Tibial artery (tissue), 4 donors: Measurements from ENCODE around the gene TEAD4.

Experiments
- DNase-seq, 2 donors: peaks; one replicate each; pipeline ENCODE4 v3.0.0-alpha.2; 2019
- H3K27ac ChIP-seq, 2 donors: fragments of 200-600 bp; sonication (generic) in 1 of 2; 1 replicate in 1 of 2; 2 replicates in 1 of 2; pipeline ENCODE4 v1.5.1; 2018 to 2019; ENCODE audit warnings: mild to moderate bottlenecking in 1 of 2
- H3K27me3 ChIP-seq, 2 donors: fragments of 200-600 bp; sonication (generic) in 1 of 2; one replicate each; pipeline versions ENCODE4 v1.5.1 to v1.6.0; 2016 to 2019
- H3K36me3 ChIP-seq, 3 donors: fragments of 200-600 bp; sonication (generic) in 2 of 3; one replicate each; pipeline ENCODE4 v1.5.1; 2016 to 2019; ENCODE audit warnings: mild to moderate bottlenecking in 2 of 3
- H3K4me1 ChIP-seq, 4 donors: fragments of 200-600 bp; sonication (generic) in 2 of 4; 1 replicate in 3 of 4; 2 replicates in 1 of 4; pipeline ENCODE4 v1.5.1; 2016 to 2019
- H3K4me3 ChIP-seq, 2 donors: fragments of 200-600 bp; sonication (generic) in 1 of 2; 1 replicate in 1 of 2; 2 replicates in 1 of 2; pipeline ENCODE4 v1.5.1; 2018 to 2019; ENCODE audit warnings: mild to moderate bottlenecking in 2 of 2
- H3K9me3 ChIP-seq, 3 donors: fragments of 200-600 bp; sonication (generic) in 1 of 3; one replicate each; pipeline ENCODE4 v1.5.1; 2016 to 2019
- CTCF ChIP-seq, 2 experiments: fragments of 200-600 bp in 1 of 2; fragments of 450-650 bp in 1 of 2; IDR thresholded peaks; one replicate each; pipeline ENCODE4 v1.5.1; 2017 to 2019; ENCODE audit warnings: antibody characterized with exemption in 2 of 2, mild to moderate bottlenecking in 1 of 2, moderate library complexity in 1 of 2
- intact Hi-C: fragments of 100-400 bp; cut with DNase I; formaldehyde crosslinking; loops from one replicate; pipeline ENCODE4 v1.15.0; 2023; ENCODE audit warnings: low total_unique reads

The TEAD4 gene

GRCh38 chr12:2979806-2980205 lies 20.6 kb downstream of the TEAD4 start:
- Histone ChIP-seq H3K27me3 (no peaks in the 10 kb centered on the region), H3K4me3 (no peak overlapping the region), H3K27ac (no peak overlapping the region), H3K9me3 (no peaks in the 10 kb centered on the region), H3K4me1 (peaks cover 0 to 3% (median under 1%) of the 10 kb centered on the region in 4 donors), H3K36me3 (peaks cover 0 to 10% (median 4%) of the 10 kb centered on the region in 3 donors)
- no peak for DNase-seq
- no peak for TF ChIP-seq CTCF (IDR thresholded peaks at IDR 0.05)
- intact Hi-C loops, result no loop called here

- Histone ChIP-seq H3K27me3 (no peaks in the 10 kb centered on the region), H3K27ac (no peak overlapping the region), H3K36me3 (peaks cover 0 to 10% (median 4%) of the 10 kb centered on the region in 3 donors), H3K4me3 (no peak overlapping the region), H3K4me1 (peaks cover 0 to 3% (median 0%) of the 10 kb centered on the region in 4 donors), H3K9me3 (no peaks in the 10 kb centered on the region)
- no peak for DNase-seq
- TF ChIP-seq CTCF (IDR thresholded peaks at IDR 0.05), result no peak
- intact Hi-C loops, result no loop called here
Observed at GRCh38 chr12:2980630-2981029, 21.4 kb downstream of the TEAD4 start.

- Histone ChIP-seq H3K27ac (no peak overlapping the region), H3K27me3 (no peaks in the 10 kb centered on the region), H3K4me1 (peaks cover 0 to 3% (median 0%) of the 10 kb centered on the region in 4 donors), H3K4me3 (no peak overlapping the region), H3K9me3 (no peaks in the 10 kb centered on the region), H3K36me3 (peaks cover 0 to 10% (median 4%) of the 10 kb centered on the region in 3 donors)
- intact Hi-C loops, result no loop called here
- no peak for TF ChIP-seq CTCF (IDR thresholded peaks at IDR 0.05)
- no peak for DNase-seq
Observed at GRCh38 chr12:2982361-2982760, 23.2 kb downstream of the TEAD4 start.

GRCh38 chr12:2984249-2984648 lies 25.1 kb downstream of the TEAD4 start:
- H3K4me1 ChIP-seq, result peaks cover 0 to 3% (median 0%) of the 10 kb centered on the region in 4 donors
- H3K36me3 ChIP-seq, result peaks cover under 1 to 10% (median under 1%) of the 10 kb centered on the region in 3 donors
- TF ChIP-seq CTCF (IDR thresholded peaks at IDR 0.05), result no peak
- H3K4me3 ChIP-seq, result no peak overlapping the region
- intact Hi-C loops, result no loop called here
- no peaks in the 10 kb centered on the region for H3K27me3 ChIP-seq
- peaks cover 0 to under 1% (median 0%) of the 10 kb centered on the region in 3 donors for H3K9me3 ChIP-seq
- H3K27ac ChIP-seq, result no peak overlapping the region
- no peak for DNase-seq

- Histone ChIP-seq H3K9me3 (peaks cover 0 to 5% (median 2%) of the 10 kb centered on the region in 3 donors), H3K4me1 (peaks cover 0 to 3% (median 0%) of the 10 kb centered on the region in 4 donors), H3K27ac (no peak overlapping the region), H3K36me3 (peaks cover 4 to 9% (median 5%) of the 10 kb centered on the region in 3 donors), H3K27me3 (no peaks in the 10 kb centered on the region), H3K4me3 (no peak overlapping the region)
- DNase-seq, result no peak
- intact Hi-C loops, result no loop called here
- TF ChIP-seq CTCF (IDR thresholded peaks at IDR 0.05), result no peak
Observed at GRCh38 chr12:2984698-2985097, 25.5 kb downstream of the TEAD4 start.

GRCh38 chr12:2986876-2987275 lies 27.7 kb downstream of the TEAD4 start:
- Histone ChIP-seq H3K36me3 (peaks cover 0 to 5% (median 4%) of the 10 kb centered on the region in 3 donors), H3K4me1 (peaks cover 0 to 3% (median 0%) of the 10 kb centered on the region in 4 donors), H3K27me3 (no peaks in the 10 kb centered on the region), H3K9me3 (peaks cover 0 to 9% (median 3%) of the 10 kb centered on the region in 3 donors), H3K27ac (no peak overlapping the region), H3K4me3 (no peak overlapping the region)
- no peak for DNase-seq
- no peak for TF ChIP-seq CTCF (IDR thresholded peaks at IDR 0.05)
- intact Hi-C loops, result no loop called here
